HG03103 (cell line): Measurements from ENCODE around the gene APOC4.
"Not testable (repeated sequence)": the region's sequence is repeated elsewhere in the genome, so short reads cannot be mapped to it uniquely, and the experiment has no call there.

ENCODE experiments used
- ATAC-seq: cut with Tn5 transposase; IDR thresholded peaks from one replicate; pipeline ENCODE4 v1.9.1; 2021; ENCODE audit warnings: low read depth; ENCODE audit not compliant: unreplicated experiment

APOC4 gene

GRCh38 chr19:44957526-44957925 lies 15.5 kb downstream of the APOC4 start:
- ATAC-seq = no peak

GRCh38 chr19:44958090-44958489 lies 16.1 kb downstream of the APOC4 start:
- ATAC-seq = no peak

GRCh38 chr19:44959691-44960090 lies 17.7 kb downstream of the APOC4 start:
- no peak for ATAC-seq

DNA sequence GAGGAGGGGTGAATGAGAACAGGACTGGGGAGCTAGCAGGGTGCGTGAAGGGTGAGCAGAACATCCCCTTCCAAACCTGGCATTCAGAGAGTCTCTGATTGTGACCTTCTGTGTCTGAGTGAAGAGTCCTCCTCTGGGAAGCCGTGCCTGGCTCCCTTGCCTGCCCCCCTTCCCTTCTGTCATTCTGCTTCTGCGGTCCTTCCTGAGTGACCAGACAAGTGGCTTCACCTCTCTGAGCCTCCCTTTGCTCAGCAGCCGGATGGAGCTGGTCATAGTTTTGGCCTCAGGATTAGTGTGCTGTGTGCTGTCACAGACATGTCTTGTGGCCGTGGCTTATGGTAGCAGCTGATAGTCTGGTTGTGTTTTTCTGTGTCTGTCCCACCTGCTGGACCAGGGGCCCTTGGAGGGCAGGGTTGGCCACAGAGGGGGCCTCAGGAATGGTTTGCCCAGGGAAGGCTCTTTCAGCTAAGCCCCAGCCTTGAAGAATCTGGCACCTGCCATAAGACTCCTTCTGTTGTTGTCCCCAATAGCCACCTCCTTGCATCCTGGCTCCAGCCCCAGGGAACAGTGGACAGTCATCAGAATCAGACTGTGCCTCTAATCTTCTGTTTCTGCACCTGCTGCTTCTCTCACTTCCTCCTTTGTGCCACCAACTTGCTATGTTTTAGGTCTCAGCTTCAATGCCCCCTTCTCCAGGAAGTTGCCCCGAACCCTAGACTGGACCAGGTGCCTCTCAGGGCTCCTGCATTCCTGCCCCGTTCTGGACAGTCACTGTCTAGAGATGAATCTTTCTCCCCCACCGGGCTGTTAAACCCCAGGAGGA lies 19.1 kb downstream of the APOC4 start:
- ATAC-seq = no peak

- no peak for ATAC-seq
Observed at GRCh38 chr19:44961821-44962220, 19.8 kb downstream of the APOC4 start.

DNA sequence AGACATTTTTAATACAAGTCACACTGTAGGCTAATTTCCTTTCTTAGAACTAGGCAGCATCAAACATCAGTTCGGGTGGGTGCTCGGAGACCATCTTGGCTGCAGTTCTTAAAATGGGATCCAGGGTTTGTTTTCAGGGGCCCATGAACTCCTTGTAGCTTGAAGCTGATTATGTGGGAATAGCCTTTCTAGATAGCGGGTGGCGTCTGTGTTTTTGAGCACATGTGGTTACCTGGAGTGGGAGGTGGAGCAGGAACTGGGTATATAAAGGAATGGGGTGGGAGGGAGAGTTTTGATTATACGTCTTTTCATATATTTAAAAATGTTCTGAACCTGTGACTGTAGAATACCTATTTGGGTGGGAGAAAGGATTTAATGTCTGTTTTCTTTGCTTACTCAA lies 26.1 kb downstream of the APOC4 start:
- no peak for ATAC-seq

- no peak for ATAC-seq
Observed at GRCh38 chr19:44968670-44969069, 26.6 kb downstream of the APOC4 start.

DNA sequence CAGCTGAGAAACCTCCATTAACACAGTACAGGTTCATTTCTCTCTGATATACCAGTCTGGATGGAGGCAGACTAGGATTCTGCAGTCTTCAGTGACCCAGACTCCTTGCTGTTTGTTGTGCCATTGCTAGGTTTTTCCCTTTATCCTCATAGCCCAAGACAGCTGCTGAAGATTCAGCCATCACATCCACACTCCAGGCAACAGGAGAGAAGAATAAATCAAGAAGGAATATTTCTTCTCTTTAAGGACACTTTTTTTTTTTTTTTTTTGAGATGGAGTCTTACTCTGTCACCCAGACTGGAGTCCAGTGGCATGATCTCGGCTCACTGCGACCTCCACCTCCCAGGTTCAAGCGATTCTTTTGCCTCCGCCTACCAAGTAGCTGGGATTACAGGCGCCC lies 27.4 kb downstream of the APOC4 start:
- ATAC-seq = no peak

DNA sequence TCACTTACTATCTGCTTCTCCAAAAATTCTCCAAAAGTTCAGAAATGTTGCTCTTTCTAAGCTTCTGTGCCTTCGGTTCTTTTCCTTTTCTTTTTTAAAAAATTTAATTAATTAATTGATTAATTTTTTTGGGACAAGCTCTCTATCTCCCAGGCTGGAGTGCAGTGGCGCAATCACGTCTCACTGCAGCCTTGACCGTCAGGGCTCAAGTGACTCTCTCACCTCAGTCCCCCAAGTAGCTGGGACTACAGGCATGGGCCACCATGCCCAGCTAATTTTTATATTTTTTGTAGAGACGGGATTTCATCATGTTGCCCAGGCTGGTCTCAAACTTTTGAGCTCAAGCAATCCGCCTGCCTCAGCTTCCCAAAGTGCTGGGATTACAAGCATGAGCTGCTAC lies 29.4 kb downstream of the APOC4 start:
- ATAC-seq = not testable (repeated sequence)

GRCh38 chr19:44972802-44973201 lies 30.8 kb downstream of the APOC4 start:
- ATAC-seq = no peak

GRCh38 chr19:44973982-44974735 lies 32.1 kb downstream of the APOC4 start:
- no peak for ATAC-seq

DNA sequence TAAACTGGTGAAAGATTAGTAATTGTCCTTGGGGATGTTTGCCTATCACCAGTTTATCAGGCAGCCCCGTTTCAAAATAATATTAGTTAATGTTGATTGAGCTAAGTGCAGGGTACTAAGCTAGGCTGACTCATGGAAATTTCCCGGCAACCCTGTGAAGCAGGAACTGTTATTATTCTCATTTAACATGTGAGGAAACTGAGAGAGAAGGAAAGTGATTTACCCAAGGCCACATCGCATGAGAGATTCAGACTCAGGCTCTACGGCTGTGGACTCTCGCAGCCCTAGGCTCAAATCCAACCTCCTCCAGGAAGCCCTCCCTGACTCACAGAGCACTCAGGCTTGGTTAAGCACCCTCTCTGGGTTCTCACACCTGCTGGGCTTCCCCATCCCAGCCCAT lies 32.8 kb downstream of the APOC4 start:
- no peak for ATAC-seq

- ATAC-seq = no peak
Observed at GRCh38 chr19:44975444-44975843, 33.4 kb downstream of the APOC4 start.

DNA sequence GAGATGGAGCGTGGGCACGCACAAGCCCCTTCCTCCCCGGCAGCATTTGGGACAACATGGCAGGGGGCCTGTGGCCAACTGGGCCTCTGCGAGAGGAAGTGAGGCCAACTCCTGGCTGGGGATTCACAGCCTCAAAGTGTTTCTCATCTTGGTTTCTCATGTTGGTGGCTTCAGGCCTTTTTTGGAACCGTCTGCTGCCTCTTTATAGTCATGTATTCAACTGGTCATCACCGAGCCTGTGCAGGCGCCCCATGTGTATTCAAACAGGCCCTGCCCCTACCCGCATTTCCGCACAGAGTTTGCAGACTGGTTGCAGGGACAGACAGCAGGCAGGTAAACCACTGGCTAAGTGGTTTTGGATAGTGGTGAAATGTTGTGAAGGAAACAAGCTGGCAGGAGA lies 42.0 kb downstream of the APOC4 start:
- ATAC-seq = no peak

DNA sequence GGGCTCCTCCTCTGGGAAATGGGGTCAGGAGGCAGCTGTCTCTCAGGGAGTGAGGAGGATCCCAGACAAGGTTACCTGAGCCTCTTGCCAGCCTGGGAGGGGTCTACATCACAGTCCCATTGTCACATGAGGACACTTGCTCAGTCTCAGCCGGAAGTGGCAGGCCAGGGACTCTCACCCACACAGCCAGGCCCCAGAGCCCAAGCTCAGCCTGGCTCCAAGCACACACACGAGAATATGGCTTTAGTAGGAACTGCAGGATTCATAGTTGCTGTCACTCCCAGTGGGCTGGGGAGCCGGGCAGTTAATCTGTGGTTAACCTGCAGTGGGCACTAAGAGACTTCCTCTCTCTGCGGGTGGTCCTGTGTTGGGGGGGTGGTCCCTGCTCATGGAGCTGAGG lies 43.4 kb downstream of the APOC4 start:
- ATAC-seq = no peak

GRCh38 chr19:44986389-44986788 lies 44.4 kb downstream of the APOC4 start:
- ATAC-seq = no peak

- ATAC-seq = no peak
Observed at GRCh38 chr19:44987148-44987675, 45.2 kb downstream of the APOC4 start.

GRCh38 chr19:44988273-44988672 lies 46.2 kb downstream of the APOC4 start:
- no peak for ATAC-seq

DNA sequence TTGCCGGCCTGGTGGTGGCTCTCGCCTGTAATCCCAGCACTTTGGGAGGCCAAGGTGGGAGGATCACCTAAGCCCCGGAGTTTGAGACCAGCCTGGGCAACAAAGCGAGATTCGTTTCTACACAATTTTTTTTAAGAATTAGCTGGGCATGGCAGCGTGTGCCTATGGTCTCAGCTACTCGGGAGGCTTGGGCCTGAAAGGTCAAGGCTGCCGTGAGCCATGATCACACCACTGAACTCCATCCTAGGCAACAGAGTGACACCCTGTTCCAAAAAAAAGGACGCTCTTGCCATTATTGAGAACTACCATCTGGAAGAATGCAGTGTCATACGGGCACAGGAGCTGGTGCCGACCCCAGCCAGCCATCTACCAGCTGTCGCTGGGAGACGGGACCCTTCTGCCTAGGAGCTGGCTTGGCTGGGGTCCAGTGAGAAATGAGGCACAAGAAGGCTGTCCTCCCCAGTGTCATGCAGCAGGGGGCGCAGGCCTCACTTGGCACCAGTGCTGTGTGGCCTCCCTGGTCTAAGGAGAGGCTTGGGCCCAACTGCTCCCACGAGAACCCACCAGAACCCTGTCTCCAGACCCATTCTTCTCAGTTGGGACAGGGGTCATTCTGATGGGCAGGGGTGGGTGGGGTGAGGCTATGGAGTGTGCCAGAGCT lies 47.0 kb downstream of the APOC4 start:
- no peak for ATAC-seq

GRCh38 chr19:44990459-44990858 lies 48.4 kb downstream of the APOC4 start:
- no peak for ATAC-seq

DNA sequence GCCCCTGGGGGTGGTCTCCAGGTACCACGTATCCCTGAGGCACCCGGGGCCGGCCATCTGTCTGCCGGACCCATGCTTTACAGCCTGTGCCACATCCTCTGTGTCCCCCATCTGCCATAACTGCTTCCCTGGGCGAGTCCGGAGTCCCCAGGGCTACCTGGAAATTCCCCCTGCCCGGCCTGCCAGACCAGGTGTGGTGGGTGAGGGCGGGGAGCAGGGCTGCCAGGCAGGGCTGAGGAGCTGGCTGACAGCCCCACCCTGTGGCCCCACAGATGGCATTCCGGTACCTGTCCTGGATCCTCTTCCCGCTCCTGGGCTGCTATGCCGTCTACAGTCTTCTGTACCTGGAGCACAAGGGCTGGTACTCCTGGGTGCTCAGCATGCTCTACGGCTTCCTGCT lies 48.9 kb downstream of the APOC4 start:
- no peak for ATAC-seq
